ENCODE measurements around the gene TMEM119. TPM values are rescaled to one million over a fixed set of nuclear protein-coding genes. Genes with fewer than 3 reads are reported as not detected.

The TMEM119 gene
- total RNA-seq, 1 donor from 2014 or later, result not detected

- DNase-seq (ENCODE audit: low read depth in 2 of 2), result peak in 1 of 2 donors; percentile 20
Measured at GRCh38 chr12:108616941-108617858, 19.3 kb upstream of the TMEM119 start.

GRCh38 chr12:108616359-108616758 lies 18.5 kb upstream of the TMEM119 start:
- no peak for DNase-seq (ENCODE audit: low read depth in 2 of 2)

DNA sequence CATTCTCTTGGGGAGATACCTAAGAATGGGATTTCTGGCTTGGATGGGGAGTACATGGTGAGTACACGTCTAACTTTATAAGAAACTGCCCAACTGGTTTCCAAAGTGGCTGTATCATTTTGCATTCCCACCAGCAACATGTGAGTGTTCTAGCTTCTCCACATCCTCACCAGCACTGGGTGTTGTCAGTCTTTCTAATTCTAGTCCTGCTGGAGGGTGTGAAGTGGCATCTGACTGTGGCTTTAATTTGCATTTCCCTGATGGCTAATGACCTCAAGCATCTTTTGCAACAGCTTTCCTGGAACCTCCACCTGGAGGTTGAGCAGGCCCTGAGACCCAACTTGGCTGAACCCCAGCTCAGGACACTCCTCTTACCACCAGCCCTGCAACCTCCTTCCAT lies 18.0 kb upstream of the TMEM119 start:
- no peak for DNase-seq (ENCODE audit: low read depth in 2 of 2)

- no peak for DNase-seq (ENCODE audit: low read depth in 2 of 2)
Measured at GRCh38 chr12:108614639-108615038, 16.8 kb upstream of the TMEM119 start.

- DNase-seq (ENCODE audit: low read depth in 2 of 2), result no peak
Measured at GRCh38 chr12:108614041-108614440, 16.2 kb upstream of the TMEM119 start.

- DNase-seq (ENCODE audit: low read depth in 2 of 2), result peak in 1 of 2 donors; percentile 28
Measured at GRCh38 chr12:108613548-108613947, 15.7 kb upstream of the TMEM119 start.

DNA sequence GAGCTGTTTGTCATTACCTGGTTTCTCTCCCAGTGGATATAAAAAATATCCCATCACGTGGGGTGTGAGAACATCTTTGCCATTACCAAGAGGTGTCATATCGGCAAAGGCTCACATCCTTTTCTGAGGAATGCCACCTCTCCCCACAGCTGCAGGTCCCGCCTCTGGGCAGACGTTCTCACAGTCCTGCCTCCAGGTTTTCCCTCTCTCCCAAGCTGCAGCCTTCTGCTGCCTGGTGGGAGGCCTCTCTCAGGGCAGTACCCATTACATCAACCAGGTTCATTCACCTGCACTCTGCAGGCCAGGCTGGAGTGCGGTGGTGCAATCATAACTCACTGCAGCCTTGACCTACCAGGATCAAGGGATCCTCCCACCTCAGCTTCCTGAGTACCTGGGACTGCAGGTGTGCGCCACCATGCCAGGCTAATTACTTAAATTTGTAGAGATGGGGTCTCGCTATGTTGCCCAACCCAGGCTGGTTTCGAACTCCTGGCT lies 15.0 kb upstream of the TMEM119 start:
- DNase-seq (ENCODE audit: low read depth in 2 of 2), result no peak

DNA sequence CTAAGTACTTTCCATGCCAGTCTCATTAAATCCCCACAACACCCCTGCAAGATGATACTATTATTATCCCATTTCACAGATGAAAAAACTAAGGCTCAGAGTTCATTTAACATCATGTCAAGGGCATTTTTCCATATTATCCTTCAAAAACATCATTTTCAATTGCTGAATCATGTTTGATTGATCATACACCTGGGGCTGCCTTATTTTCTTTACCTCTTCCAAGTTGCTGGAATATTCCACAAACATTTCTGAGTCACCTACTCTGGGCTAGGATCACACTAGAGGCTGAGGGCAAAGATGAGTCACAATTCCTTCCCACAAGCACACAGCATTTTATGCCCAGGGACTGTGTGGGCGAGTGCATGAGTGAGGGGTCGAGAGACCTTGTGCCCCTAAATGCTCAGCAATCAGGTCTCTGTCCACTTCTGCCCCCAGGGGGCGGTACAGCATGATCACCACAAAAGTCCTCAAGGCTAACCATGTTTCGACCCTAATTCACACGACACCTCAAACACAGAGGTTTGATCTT lies 14.1 kb upstream of the TMEM119 start:
- DNase-seq (ENCODE audit: low read depth in 2 of 2), result peak; percentile 60 to 68

DNA sequence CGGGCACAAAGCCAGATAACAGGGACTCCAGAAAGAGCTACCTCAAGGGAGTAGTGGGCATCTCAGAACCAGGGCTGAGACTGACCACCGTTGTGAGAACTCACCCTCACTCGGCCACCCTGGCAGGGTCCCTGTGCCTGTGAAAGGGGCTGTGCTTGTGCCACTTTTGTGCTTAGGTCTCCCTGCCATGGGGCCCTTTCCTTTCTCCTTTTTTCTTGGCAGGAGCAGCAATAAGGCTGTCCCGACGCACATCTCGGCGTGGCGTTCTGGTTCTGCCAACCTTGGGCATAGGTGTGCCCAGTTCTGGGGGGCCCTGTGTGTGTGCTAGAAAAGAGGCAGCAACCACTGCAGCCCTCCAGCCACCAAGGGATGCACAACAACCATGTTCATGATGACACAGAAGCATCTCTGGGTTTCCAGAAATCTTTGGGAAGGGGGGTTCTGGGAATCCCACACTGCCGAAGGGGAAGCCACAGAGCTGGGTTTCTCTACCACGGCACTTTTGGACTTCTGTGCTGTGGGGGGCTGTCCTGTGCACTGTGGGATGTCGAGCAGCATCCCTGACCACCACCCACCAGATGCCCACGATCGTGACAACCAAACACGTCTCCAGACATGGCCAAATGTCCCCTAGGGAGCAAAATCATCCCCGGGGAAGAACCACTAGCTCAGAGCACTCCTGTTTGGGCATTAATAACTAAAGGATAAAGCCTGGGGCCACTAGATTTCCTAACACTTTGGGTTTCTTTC lies 13.1 kb upstream of the TMEM119 start:
- no peak for DNase-seq (ENCODE audit: low read depth in 2 of 2)

DNA sequence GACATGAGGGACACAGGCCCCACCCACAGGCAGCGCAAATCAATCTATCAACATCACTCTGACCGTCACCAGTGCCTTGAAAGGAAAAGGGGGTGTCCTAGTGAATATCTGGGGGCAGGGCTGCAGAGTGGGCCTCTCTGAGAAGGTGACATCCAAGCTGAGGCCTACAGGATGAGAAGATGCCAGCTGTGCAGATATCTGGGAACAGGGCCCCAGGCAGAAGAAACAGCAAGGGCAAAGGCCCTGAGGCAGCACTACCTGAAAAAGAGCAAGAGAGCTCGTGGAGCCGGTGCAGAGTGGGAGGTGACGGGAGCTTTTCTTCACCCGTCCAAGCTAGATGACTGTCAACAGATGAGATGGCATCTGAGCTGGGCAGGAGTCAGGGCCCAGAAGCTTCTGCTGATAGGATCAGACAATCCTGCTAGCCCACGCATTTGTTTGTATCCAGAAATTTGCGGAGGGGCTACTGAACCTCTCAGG lies 12.5 kb upstream of the TMEM119 start:
- no peak for DNase-seq (ENCODE audit: low read depth in 2 of 2)

- DNase-seq (ENCODE audit: low read depth in 2 of 2), result no peak
Measured at GRCh38 chr12:108609537-108610335, 11.9 kb upstream of the TMEM119 start.

- DNase-seq (ENCODE audit: low read depth in 2 of 2), result no peak
Measured at GRCh38 chr12:108608616-108609015, 10.7 kb upstream of the TMEM119 start.

GRCh38 chr12:108607981-108608600 lies 10.2 kb upstream of the TMEM119 start:
- DNase-seq (ENCODE audit: low read depth in 2 of 2), result no peak

- no peak for DNase-seq (ENCODE audit: low read depth in 2 of 2)
Measured at GRCh38 chr12:108606492-108606891, 8.6 kb upstream of the TMEM119 start.

DNA sequence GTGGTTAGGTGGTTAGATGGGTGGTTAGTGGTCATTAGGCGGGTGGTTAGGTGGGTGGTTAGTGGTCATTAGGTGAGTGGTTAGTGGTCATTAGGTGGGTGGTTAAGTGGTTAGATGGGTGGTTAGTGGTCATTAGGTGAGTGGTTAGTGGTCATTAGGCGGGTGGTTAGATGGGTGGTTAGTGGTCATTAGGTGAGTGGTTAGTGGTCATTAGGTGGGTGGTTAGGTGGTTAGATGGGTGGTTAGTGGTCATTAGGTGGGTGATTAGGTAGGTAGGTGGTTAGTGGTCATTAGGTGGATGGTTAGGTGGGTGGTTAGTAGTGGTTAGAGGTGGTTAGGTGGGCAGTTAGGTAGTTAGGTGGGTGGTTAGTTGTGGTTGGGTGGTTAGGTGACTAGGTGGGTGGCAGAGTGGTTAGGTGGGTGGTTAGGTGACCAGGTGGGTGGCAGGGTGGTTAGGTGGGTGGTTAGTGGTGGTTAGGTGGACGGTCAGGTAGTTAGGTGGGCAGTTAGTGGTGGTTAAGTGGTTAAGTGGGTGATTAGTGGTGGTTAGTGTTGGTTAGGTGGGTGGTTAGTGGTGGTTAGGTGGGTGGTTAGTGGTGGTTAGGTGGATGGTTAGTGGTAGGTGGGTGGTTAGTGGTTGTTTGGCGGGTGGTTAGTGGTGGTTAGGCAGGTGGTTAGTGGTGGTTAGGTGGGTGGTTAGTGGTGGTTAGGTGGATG lies 8.0 kb upstream of the TMEM119 start:
- no peak for DNase-seq (ENCODE audit: low read depth in 2 of 2)

DNA sequence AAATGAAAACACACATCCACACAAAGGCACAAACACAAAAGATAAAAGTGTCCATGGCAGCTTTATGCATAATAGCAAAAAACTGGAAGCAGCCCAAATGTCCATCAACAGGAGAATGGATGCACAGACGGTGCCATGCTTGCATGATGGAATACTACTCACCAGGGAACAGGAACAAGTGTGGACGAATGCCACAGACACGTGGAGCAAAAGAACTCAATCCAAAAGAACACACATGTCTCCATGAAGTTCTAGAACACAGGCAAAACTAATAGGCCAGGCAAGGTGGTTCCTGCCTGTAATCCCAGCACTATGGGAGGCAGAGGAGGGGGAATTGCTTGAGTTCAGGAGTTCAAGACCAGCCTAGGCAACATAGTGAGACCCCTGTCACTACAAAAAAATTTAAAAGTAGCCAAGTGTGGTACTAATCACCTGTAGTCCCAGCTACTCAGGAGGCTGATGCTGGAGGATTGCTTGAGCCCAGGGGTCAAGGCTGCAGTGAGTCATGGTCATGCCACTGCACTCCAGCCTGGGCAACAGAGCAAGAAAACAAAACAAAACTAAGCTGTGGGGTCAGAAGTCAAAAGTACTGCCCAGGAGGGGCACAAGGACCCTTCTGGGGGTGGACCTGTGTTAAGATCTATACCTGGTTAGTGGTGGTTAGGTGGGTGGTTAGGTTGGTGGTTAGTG lies 7.3 kb upstream of the TMEM119 start:
- DNase-seq (ENCODE audit: low read depth in 2 of 2), result peak; percentile 11 to 22

GRCh38 chr12:108604208-108604941 lies 6.5 kb upstream of the TMEM119 start:
- DNase-seq (ENCODE audit: low read depth in 2 of 2), result no peak

GRCh38 chr12:108603743-108604142 lies 5.9 kb upstream of the TMEM119 start:
- DNase-seq (ENCODE audit: low read depth in 2 of 2), result no peak

Data from lung microvascular endothelial cell (primary cell).